LNCaP clone FGC (cell line): ENCODE results near the gene TREX2.

Source experiments
- DNase-seq: peaks from one replicate; pipeline ENCODE4 v3.0.0-alpha.2; 2011; ENCODE audit warnings: low read depth
- H3K4me3 ChIP-seq: 2 replicates; pipeline ENCODE4 v1.5.1; 2011; ENCODE audit warnings: mild to moderate bottlenecking, low read depth, low read length, control low read depth
- TF ChIP-seq, protein P1 (sequence below): IDR thresholded peaks from 2 replicates; pipeline ENCODE4 v1.5.1; 2012; ENCODE audit warnings: mild to moderate bottlenecking; ENCODE audit not compliant: control insufficient read depth, insufficient read depth; ENCODE audit errors: extremely low read depth

The TREX2 gene

DNA sequence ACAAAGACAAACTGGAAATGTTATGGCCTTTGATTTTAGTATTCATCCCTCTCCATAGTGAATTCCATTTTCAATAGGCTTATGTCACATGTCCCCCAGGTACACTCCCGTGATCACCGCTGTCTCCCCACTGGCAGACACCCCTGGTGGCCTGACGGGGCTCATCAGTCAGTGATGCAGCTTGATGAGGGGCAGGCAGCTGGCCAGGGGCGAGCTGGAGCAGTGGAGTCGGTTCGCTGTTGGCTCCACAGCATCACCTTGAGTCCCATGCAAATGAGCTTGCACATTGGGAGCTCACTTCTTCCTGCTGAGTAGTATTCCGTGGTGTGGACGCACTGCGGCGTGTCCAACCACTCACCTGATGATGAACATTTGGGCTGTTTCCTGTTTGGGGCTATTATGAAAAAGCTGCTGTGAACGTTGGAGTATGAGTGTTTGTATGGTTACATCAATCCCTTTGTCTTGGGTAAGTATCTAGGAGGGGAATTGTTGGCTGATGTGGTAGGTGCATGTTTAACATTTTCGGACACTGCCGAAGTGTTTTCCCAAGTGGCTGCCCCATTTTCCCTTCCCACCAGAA, 5.2 kb downstream of the TREX2 start:
- TF ChIP-seq, protein P1, sequence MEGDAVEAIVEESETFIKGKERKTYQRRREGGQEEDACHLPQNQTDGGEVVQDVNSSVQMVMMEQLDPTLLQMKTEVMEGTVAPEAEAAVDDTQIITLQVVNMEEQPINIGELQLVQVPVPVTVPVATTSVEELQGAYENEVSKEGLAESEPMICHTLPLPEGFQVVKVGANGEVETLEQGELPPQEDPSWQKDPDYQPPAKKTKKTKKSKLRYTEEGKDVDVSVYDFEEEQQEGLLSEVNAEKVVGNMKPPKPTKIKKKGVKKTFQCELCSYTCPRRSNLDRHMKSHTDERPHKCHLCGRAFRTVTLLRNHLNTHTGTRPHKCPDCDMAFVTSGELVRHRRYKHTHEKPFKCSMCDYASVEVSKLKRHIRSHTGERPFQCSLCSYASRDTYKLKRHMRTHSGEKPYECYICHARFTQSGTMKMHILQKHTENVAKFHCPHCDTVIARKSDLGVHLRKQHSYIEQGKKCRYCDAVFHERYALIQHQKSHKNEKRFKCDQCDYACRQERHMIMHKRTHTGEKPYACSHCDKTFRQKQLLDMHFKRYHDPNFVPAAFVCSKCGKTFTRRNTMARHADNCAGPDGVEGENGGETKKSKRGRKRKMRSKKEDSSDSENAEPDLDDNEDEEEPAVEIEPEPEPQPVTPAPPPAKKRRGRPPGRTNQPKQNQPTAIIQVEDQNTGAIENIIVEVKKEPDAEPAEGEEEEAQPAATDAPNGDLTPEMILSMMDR, result no peak
- no peak for DNase-seq
- H3K4me3 ChIP-seq, result no peak overlapping the region

DNA sequence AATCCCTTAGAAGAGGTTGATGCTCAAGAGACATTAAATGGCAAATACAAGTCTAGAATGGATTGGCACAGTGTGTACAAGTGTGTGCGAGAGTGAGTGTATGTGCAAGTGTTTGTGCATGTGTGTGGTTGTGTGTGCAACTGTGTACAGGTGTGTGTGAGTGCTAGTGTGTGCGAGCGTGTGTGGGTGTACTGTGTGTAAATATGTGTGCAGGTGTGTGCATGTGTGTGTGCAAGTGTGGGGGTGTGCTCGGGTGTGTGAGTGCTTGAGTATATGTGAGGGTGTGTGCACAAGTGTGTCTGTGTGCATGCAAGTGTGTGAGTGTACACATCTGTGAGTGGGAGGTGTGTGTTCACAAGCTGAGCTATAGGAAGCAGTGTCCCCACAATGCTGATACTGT, 5.9 kb downstream of the TREX2 start:
- TF ChIP-seq, protein P1, result no peak
- H3K4me3 ChIP-seq, result no peak overlapping the region
- no peak for DNase-seq

DNA sequence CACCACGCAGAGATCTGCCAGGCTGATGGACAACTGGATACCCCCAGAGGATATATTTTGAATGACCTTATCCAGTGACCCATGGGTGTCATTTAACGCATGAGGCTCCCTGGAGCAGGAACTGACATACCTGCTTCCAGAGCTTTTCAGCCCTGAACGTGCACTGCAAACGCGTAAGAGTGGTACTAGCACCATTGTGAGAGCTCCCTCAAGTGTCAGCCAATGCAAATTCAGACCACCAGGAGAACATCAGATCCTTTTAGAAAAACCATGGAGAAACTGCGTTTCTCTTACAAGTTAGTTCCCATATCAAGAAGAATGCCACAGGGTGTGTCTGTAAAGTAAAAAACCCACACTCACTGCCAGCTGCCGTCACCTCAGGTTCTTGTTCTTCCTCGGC, 7.3 kb downstream of the TREX2 start:
- no peak for DNase-seq
- TF ChIP-seq, protein P1, result peak; percentile 43
- no peak overlapping the region for H3K4me3 ChIP-seq

DNA sequence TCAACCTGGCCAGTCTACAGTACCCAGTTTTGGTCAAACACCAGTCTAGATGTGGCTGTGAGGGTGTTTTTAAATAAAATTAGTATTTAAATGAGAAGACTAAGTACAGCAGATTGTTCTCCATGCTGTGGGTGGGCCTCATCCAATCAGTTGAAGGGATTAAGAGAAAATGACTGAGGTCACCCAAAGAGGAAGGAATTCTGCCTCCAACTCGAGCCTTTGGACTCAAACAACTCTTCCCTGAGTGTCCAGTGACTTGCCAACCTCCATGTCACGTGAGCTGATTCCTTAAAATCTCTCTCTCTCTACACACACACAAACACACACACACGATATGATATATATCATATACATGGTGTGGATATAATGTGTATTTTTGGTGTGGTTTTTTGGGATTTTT, 10.0 kb downstream of the TREX2 start:
- TF ChIP-seq, protein P1, result no peak
- no peak overlapping the region for H3K4me3 ChIP-seq
- no peak for DNase-seq

- no peak overlapping the region for H3K4me3 ChIP-seq
- no peak for DNase-seq
- TF ChIP-seq, protein P1, result no peak
Measured at GRCh38 chrX:153434801-153435200, 11.1 kb downstream of the TREX2 start.

- H3K4me3 ChIP-seq, result no peak overlapping the region
- no peak for DNase-seq
- TF ChIP-seq, protein P1, result no peak
Measured at GRCh38 chrX:153433781-153434285, 12.0 kb downstream of the TREX2 start.

GRCh38 chrX:153433161-153433680, 12.6 kb downstream of the TREX2 start:
- DNase-seq, result no peak
- TF ChIP-seq, protein P1, result no peak
- H3K4me3 ChIP-seq, result no peak overlapping the region
